IMR-90 (cell line): Measurements from ENCODE around the gene MCM5. TPM values are rescaled to one million over a fixed set of nuclear protein-coding genes. Genes with fewer than 3 reads are reported as not detected.

Experiments
- ATAC-seq: fragments of 200-7000 bp; cut with Tn5 transposase; 2 replicates; pipeline ENCODE4 v1.9.1; 2020; ENCODE audit warnings: low read depth, mild to moderate bottlenecking, moderate library complexity
- BruUV-seq: library from RNA; stranded (reverse); fragments of 400-500 nt; replicated peaks from 2 replicates; lab custom pipeline; 2021; lab: Mats Ljungman, UMichigan
- CTCF ChIA-PET: fragments of 300-600 bp; formaldehyde crosslinking; extraction: SDS; loops from one replicate; lab custom pipeline; 2021; ENCODE audit warnings: antibody characterized with exemption; lab: Yijun Ruan, JAX
- POLR2A ChIA-PET: fragments of 300-600 bp; sonication (Branson Sonifier 250); formaldehyde crosslinking; loops from one replicate; lab custom pipeline; 2022; ENCODE audit warnings: antibody characterized with exemption; ENCODE audit not compliant: unreplicated experiment; lab: Charles Lee
- DNase-seq: peaks from one replicate; pipeline ENCODE4 v3.0.0; 2013
- H2AFZ ChIP-seq: replicated peaks from 2 replicates; pipeline ENCODE3; 2013; ENCODE audit warnings: low read length, mild to moderate bottlenecking; ENCODE audit not compliant: poor library complexity
- H2AK5ac ChIP-seq: 2 replicates; pipeline ENCODE4 v1.6.1; 2013; ENCODE audit warnings: low read depth, low read length, inconsistent platforms
- H2AK9ac ChIP-seq: replicated peaks from 2 replicates; pipeline ENCODE3; 2013; ENCODE audit warnings: mild to moderate bottlenecking, low read depth, low read length, moderate library complexity; ENCODE audit not compliant: poor library complexity
- H2BK120ac ChIP-seq: 2 replicates; pipeline ENCODE4 v1.6.1; 2013; ENCODE audit warnings: low read depth, low read length, inconsistent platforms
- H2BK15ac ChIP-seq: 3 replicates; pipeline ENCODE4 v1.6.1; 2013; ENCODE audit warnings: low read depth, low read length, inconsistent platforms
- H2BK20ac ChIP-seq: 2 replicates; pipeline ENCODE4 v1.6.1; 2013; ENCODE audit warnings: low read depth, mild to moderate bottlenecking, inconsistent platforms, low read length, moderate library complexity
- H2BK5ac ChIP-seq: 2 replicates; pipeline ENCODE4 v1.6.1; 2013; ENCODE audit warnings: mild to moderate bottlenecking, low read depth, low read length, inconsistent platforms; ENCODE audit not compliant: poor library complexity, severe bottlenecking
- H3K14ac ChIP-seq: replicated peaks from 2 replicates; pipeline ENCODE4 v1.6.1; 2013; ENCODE audit warnings: low read depth, low read length, inconsistent platforms
- H3K18ac ChIP-seq: 2 replicates; pipeline ENCODE4 v1.6.1; 2013; ENCODE audit warnings: low read depth, low read length, control low read depth
- H3K23ac ChIP-seq: 2 replicates; pipeline ENCODE4 v1.6.1; 2013; ENCODE audit warnings: low read depth, low read length, inconsistent platforms
- H3K27ac ChIP-seq: 2 replicates; pipeline ENCODE4 v1.5.1; 2013; ENCODE audit warnings: mild to moderate bottlenecking, control low read depth, low read length; ENCODE audit not compliant: insufficient read depth
- H3K27me3 ChIP-seq: 2 replicates; pipeline ENCODE4 v1.6.1; 2013; ENCODE audit warnings: low read length; ENCODE audit not compliant: control insufficient read depth, insufficient read depth
- H3K36me3 ChIP-seq: 2 replicates; pipeline ENCODE4 v1.6.1; 2013; ENCODE audit warnings: low read length, mixed read lengths; ENCODE audit not compliant: control insufficient read depth, insufficient read depth
- H3K4ac ChIP-seq: 2 replicates; pipeline ENCODE4 v1.6.1; 2013; ENCODE audit warnings: low read depth, low read length, inconsistent platforms
- H3K4me1 ChIP-seq: 2 replicates; pipeline ENCODE4 v1.6.1; 2013; ENCODE audit warnings: low read length, mixed read lengths; ENCODE audit not compliant: control insufficient read depth, insufficient read depth
- H3K4me2 ChIP-seq: 2 replicates; pipeline ENCODE4 v1.6.1; 2013; ENCODE audit warnings: low read depth, mild to moderate bottlenecking, control low read depth, low read length, moderate library complexity
- H3K4me3 ChIP-seq: 2 replicates; pipeline ENCODE4 v1.5.1; 2013; ENCODE audit warnings: low read depth, mild to moderate bottlenecking, control low read depth, low read length, moderate library complexity; ENCODE audit not compliant: insufficient read depth
- H3K56ac ChIP-seq: 2 replicates; pipeline ENCODE4 v1.6.1; 2013; ENCODE audit warnings: low read length, inconsistent platforms; ENCODE audit not compliant: insufficient read depth; ENCODE audit errors: extremely low read depth
- H3K79me1 ChIP-seq, 2 experiments: 2 replicates each; pipeline ENCODE4 v1.6.1; 2013; ENCODE audit warnings: low read length in 2 of 2, inconsistent platforms in 1 of 2, low read depth in 1 of 2
- H3K9ac ChIP-seq: 2 replicates; pipeline ENCODE4 v1.6.1; 2013; ENCODE audit warnings: low read depth, low read length, control low read depth
- H3K9me1 ChIP-seq: 2 replicates; pipeline ENCODE4 v1.6.1; 2013; ENCODE audit warnings: low read length, inconsistent platforms; ENCODE audit not compliant: insufficient read depth
- H3K9me3 ChIP-seq: 2 replicates; pipeline ENCODE4 v1.6.1; 2013; ENCODE audit warnings: low read length; ENCODE audit not compliant: control insufficient read depth, insufficient read depth
- H4K20me1 ChIP-seq: 2 replicates; pipeline ENCODE4 v1.6.1; 2013; ENCODE audit warnings: low read length, inconsistent platforms; ENCODE audit not compliant: insufficient read depth
- H4K5ac ChIP-seq: 2 replicates; pipeline ENCODE4 v1.6.1; 2013; ENCODE audit warnings: mild to moderate bottlenecking, low read depth, low read length, control low read depth
- H4K8ac ChIP-seq, 2 experiments: 2 replicates each; pipeline ENCODE4 v1.6.1; 2013; ENCODE audit warnings: low read depth in 2 of 2, low read length in 2 of 2, control low read depth in 1 of 2, inconsistent platforms in 1 of 2
- H4K91ac ChIP-seq: 2 replicates; pipeline ENCODE4 v1.6.1; 2013; ENCODE audit warnings: low read depth, low read length, inconsistent platforms; ENCODE audit not compliant: insufficient read depth
- BHLHE40 ChIP-seq: fragments of 150-350 bp; IDR thresholded peaks from 2 replicates; pipeline ENCODE4 v1.6.1; 2016; ENCODE audit warnings: mild to moderate bottlenecking, low read depth, low read length
- CEBPB ChIP-seq: IDR thresholded peaks from 2 replicates; pipeline ENCODE4 v1.6.1; 2012; ENCODE audit warnings: low read depth, low read length, improper control_type of control experiment
- CHD1 ChIP-seq: IDR thresholded peaks from 2 replicates; pipeline ENCODE4 v1.6.1; 2012; ENCODE audit warnings: low read depth, low read length, improper control_type of control experiment
- FOS ChIP-seq: fragments of 150-350 bp; IDR thresholded peaks from 2 replicates; pipeline ENCODE4 v1.6.1; 2016; ENCODE audit warnings: low read depth, low read length
- MAZ ChIP-seq: IDR thresholded peaks from 2 replicates; pipeline ENCODE4 v1.6.1; 2012; ENCODE audit warnings: low read depth, mild to moderate bottlenecking, low read length, improper control_type of control experiment, moderate library complexity, borderline replicate concordance
- MXI1 ChIP-seq: IDR thresholded peaks from 2 replicates; pipeline ENCODE4 v1.6.1; 2012; ENCODE audit warnings: low read depth, mild to moderate bottlenecking, low read length, moderate library complexity, borderline replicate concordance
- NFE2L2 ChIP-seq: fragments of 150-350 bp; IDR thresholded peaks from 2 replicates; pipeline ENCODE4 v1.6.1; 2016; ENCODE audit warnings: low read depth, mild to moderate bottlenecking, low read length
- POLR2A ChIP-seq: IDR thresholded peaks from 2 replicates; pipeline ENCODE4 v1.6.1; 2012; ENCODE audit warnings: mild to moderate bottlenecking, low read depth, low read length
- RAD21 ChIP-seq: IDR thresholded peaks from 2 replicates; pipeline ENCODE4 v1.6.1; 2012; ENCODE audit warnings: low read length, improper control_type of control experiment
- RCOR1 ChIP-seq: IDR thresholded peaks from 2 replicates; pipeline ENCODE4 v1.6.1; 2012; ENCODE audit warnings: mild to moderate bottlenecking, low read length, improper control_type of control experiment; ENCODE audit not compliant: insufficient replicate concordance
- SMC3 ChIP-seq: fragments of 150-350 bp; IDR thresholded peaks from 2 replicates; pipeline ENCODE4 v1.6.1; 2016; ENCODE audit warnings: low read depth, mild to moderate bottlenecking, antibody characterized with exemption, low read length, moderate library complexity
- USF2 ChIP-seq: fragments of 150-350 bp; IDR thresholded peaks from 2 replicates; pipeline ENCODE4 v1.6.1; 2017; ENCODE audit warnings: mild to moderate bottlenecking, antibody characterized with exemption, low read length, low read depth
- WGBS, 2 experiments: methylation state at CpG; one replicate each; pipeline versions ENCODE4 v1.1.5 to v1.1.7; 2013; ENCODE audit warnings: missing lambda C conversion rate in 2 of 2; ENCODE audit not compliant: insufficient read length in 1 of 2; ENCODE audit errors: extremely low coverage in 2 of 2; 5-methylcytosine and 5-hydroxymethylcytosine counted together
- dilution Hi-C: fragments of 300-500 bp; cut with HindIII; formaldehyde crosslinking; loops from one replicate; pipeline ENCODE4 v1.14.3; 2018; ENCODE audit warnings: low sequenced_read_pairs; ENCODE audit not compliant: unreplicated experiment
- in situ Hi-C: fragments of 300-500 bp; cut with MboI; formaldehyde crosslinking; loops from 3 replicates; pipeline ENCODE4 v1.14.3; 2019; ENCODE audit warnings: low sequenced_read_pairs, inconsistent platforms, mixed read lengths
- intact Hi-C: fragments of 100-400 bp; cut with micrococcal nuclease; formaldehyde crosslinking; loops from 2 replicates; pipeline ENCODE4 v1.10.0; 2022
- polyA plus RNA-seq, 3 experiments: library from polyadenylated mRNA; depleted of rRNA; stranded (reverse); fragments of >200 nt; gene quantifications; 2 replicates each; pipeline ENCODE4 v1.2.3, GENCODE V29; 2012; ENCODE audit warnings: low replicate concordance in 1 of 3
- total RNA-seq: library from RNA; depleted of rRNA; stranded (reverse); fragments of >200 nt; gene quantifications from 2 replicates; pipeline ENCODE4 v1.2.3, GENCODE V29; 2012
- TF ChIP-seq, protein P1 (sequence below): conservative IDR thresholded peaks from 2 replicates; pipeline ENCODE4 v1.5.1; 2012; ENCODE audit warnings: mild to moderate bottlenecking, low read depth, low read length, improper control_type of control experiment
- TF ChIP-seq, protein P2 (sequence below): fragments of 150-350 bp; IDR thresholded peaks from 2 replicates; pipeline ENCODE4 v1.6.1; 2016; ENCODE audit warnings: low read depth, mild to moderate bottlenecking, low read length, moderate library complexity, borderline replicate concordance

MCM5 gene
- total and polyA plus RNA-seq, 2 of the 4 experiments (the other 2 are of a cell fraction), result 43.0 to 58.6 TPM

- Histone ChIP-seq H2BK15ac (peak overlapping the region; percentile 71; the same call in 1 of the 3 replicates), H3K36me3 (no peaks in the 10 kb centered on the region), H3K23ac (peak overlapping the region; percentile 21; the same call in 1 of the 2 replicates), H3K9ac (peak overlapping the region; percentile 62), H3K27ac (peak overlapping the region; percentile 55), H4K20me1 (no peaks in the 10 kb centered on the region), H3K9me1 (peaks cover 3% of the 10 kb centered on the region; the same call in 1 of the 2 replicates), H4K8ac (peak overlapping the region; percentile 92 to 96), H3K27me3 (no peaks in the 10 kb centered on the region), H3K4me2 (no peak overlapping the region), H3K4me1 (peaks cover 7% of the 10 kb centered on the region), H3K9me3 (no peaks in the 10 kb centered on the region), H2BK5ac (peak overlapping the region; percentile 41), H2AK5ac (0 out of 2 replicates have a peak overlapping the region, but pooled peaks have one; percentile 52), H2BK120ac (peak overlapping the region; percentile 84), H3K14ac (peak overlapping the region; percentile 51), H2AFZ (peak overlapping the region; percentile 86), H2AK9ac (no peak overlapping the region), H3K4me3 (no peak overlapping the region), H3K56ac (no peak overlapping the region), H3K4ac (peak overlapping the region; percentile 85), H3K18ac (peak overlapping the region; percentile 80), H2BK20ac (peak overlapping the region; percentile 66), H4K5ac (peak overlapping the region; percentile 95), H3K79me1 (no peaks in the 10 kb centered on the region), H4K91ac (peak overlapping the region; percentile 86)
- in situ Hi-C loops, result no loop called here
- BruUV-seq, result no TSS peak
- ATAC-seq, result peak; percentile 95
- 22% methylated on average over 6 of the region's 11 CpGs; no CpG with 5 or more reads in 1 of the 2 experiments for WGBS, 2 experiments
- CTCF ChIA-PET, result no interaction called here
- DNase-seq, result peak; percentile 47
- dilution Hi-C loops, result no loop called here
- POLR2A ChIA-PET, result interaction anchor here (0.7 kb wide), 1 partner anchor 43 kb away, joined by 3 read pairs; no protein-coding TSS in a partner anchor
- intact Hi-C loops, result no loop called here
- TF ChIP-seq NFE2L2 (no peak), USF2 (no peak), MXI1 (no peak), RCOR1 (no peak), MAZ (no peak), SMC3 (no peak), POLR2A (no peak), CHD1 (no peak), BHLHE40 (no peak), CEBPB (no peak), RAD21 (no peak), FOS (no peak)
- TF ChIP-seq, protein P1, sequence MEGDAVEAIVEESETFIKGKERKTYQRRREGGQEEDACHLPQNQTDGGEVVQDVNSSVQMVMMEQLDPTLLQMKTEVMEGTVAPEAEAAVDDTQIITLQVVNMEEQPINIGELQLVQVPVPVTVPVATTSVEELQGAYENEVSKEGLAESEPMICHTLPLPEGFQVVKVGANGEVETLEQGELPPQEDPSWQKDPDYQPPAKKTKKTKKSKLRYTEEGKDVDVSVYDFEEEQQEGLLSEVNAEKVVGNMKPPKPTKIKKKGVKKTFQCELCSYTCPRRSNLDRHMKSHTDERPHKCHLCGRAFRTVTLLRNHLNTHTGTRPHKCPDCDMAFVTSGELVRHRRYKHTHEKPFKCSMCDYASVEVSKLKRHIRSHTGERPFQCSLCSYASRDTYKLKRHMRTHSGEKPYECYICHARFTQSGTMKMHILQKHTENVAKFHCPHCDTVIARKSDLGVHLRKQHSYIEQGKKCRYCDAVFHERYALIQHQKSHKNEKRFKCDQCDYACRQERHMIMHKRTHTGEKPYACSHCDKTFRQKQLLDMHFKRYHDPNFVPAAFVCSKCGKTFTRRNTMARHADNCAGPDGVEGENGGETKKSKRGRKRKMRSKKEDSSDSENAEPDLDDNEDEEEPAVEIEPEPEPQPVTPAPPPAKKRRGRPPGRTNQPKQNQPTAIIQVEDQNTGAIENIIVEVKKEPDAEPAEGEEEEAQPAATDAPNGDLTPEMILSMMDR, result no peak
- TF ChIP-seq, protein P2, sequence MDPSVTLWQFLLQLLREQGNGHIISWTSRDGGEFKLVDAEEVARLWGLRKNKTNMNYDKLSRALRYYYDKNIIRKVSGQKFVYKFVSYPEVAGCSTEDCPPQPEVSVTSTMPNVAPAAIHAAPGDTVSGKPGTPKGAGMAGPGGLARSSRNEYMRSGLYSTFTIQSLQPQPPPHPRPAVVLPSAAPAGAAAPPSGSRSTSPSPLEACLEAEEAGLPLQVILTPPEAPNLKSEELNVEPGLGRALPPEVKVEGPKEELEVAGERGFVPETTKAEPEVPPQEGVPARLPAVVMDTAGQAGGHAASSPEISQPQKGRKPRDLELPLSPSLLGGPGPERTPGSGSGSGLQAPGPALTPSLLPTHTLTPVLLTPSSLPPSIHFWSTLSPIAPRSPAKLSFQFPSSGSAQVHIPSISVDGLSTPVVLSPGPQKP, result no peak
Measured at GRCh38 chr22:35467681-35468434, 67.9 kb downstream of the MCM5 start.
